Pancreas (tissue), 10 donors: ENCODE results near the gene TBX21. TPM values are rescaled to one million over a fixed set of nuclear protein-coding genes. Genes with fewer than 3 reads are reported as not detected.

Source experiments
- ATAC-seq, 4 donors: fragments of 200-7000 bp; cut with Tn5 transposase; one replicate each; pipeline versions ENCODE4 v1.8.0 to v1.9.1; 2020; ENCODE audit warnings: mild to moderate bottlenecking in 4 of 4, moderate library complexity in 4 of 4
- DNase-seq, 6 donors: peaks; one replicate each; pipeline ENCODE4 v3.0.0-alpha.2; 2020
- FAIRE-seq: peaks from 2 replicates; lab custom pipeline; 2012; peaks lifted over from hg19 to GRCh38; lab: Jason Lieb, UNC
- H3K27ac ChIP-seq, 4 donors: fragments of 200-600 bp; sonication (generic); 1 replicate in 3 of 4; 2 replicates in 1 of 4; pipeline versions ENCODE4 v1.5.0 to v1.8.0; 2020
- H3K27me3 ChIP-seq, 4 donors: fragments of 200-600 bp; one replicate each; pipeline ENCODE4 v1.8.0; 2021
- H3K36me3 ChIP-seq, 3 donors: fragments of 200-600 bp; sonication (generic) in 1 of 3; one replicate each; pipeline versions ENCODE4 v1.5.0 to v1.8.0; 2020 to 2021
- H3K4me1 ChIP-seq, 3 donors: fragments of 200-600 bp; one replicate each; pipeline ENCODE4 v1.8.0; 2021
- H3K4me3 ChIP-seq, 4 donors: fragments of 200-600 bp; sonication (generic) in 2 of 4; one replicate each; pipeline versions ENCODE4 v1.5.0 to v1.8.0; 2020 to 2021
- H3K9me3 ChIP-seq, 4 donors: fragments of 200-600 bp; one replicate each; pipeline ENCODE4 v1.8.0; 2021
- CTCF ChIP-seq, 4 donors: fragments of 200-600 bp; sonication (generic) in 3 of 4; IDR thresholded peaks; one replicate each; pipeline versions ENCODE4 v1.5.0 to v1.8.0; 2021; ENCODE audit warnings: antibody characterized with exemption in 4 of 4
- WGBS, 2 donors: extraction: QIAGEN DNeasy Blood & Tissue Kit; methylation state at CpG; one replicate each; pipeline ENCODE4 v1.1.7; 2013; 5-methylcytosine and 5-hydroxymethylcytosine counted together
- intact Hi-C, 3 donors: fragments of 100-400 bp; cut with DNase I; formaldehyde crosslinking; loops; one replicate each; pipeline versions ENCODE4 v1.11.1 to v1.14.2; 2022
- polyA plus RNA-seq, 2 donors: library from polyadenylated mRNA; stranded (reverse); fragments of 200-250 nt; gene quantifications; one replicate each; pipeline ENCODE4 v1.2.3, GENCODE V29; 2013
- total RNA-seq, 6 donors: library from RNA; stranded (reverse); fragmentation: NEBNext Ultra II Directional in 4 of 6; extraction: Animal tissue kit (Norgen Biotek cat#: 25700) in 4 of 6; gene quantifications; one replicate each; pipeline versions ENCODE4 v1.2.1 to v1.2.4, GENCODE V29; 2021 to 2023
- donor health status: healthy with polysubstance abuse.
- donor health status: DM: no; HTN: no; CAD: no; lungs with moderate emphysema.
- donor health status: DM: no; HTN: no; CAD: no.
- donor health status: control.
- donor health status: control.
- donor health status: Bipolar disorder and iron deficiency.
- donor health status: DM: yes; HTN: yes; CAD: no.
- donor health status: DM: no; HTN: no; CAD: no.
- donor health status: DM: no; HTN: no; CAD: no.
- donor health status: DM: yes; HTN: yes; CAD: no.

Gene TBX21
- total and polyA plus RNA-seq, 8 donors, result 0.09 to 0.40 (median 0.17) TPM; not detected in 2

GRCh38 chr17:47701608-47702007 lies 31.4 kb upstream of the TBX21 start:
- Histone ChIP-seq H3K4me1 (no peaks in the 10 kb centered on the region), H3K27ac (no peak overlapping the region), H3K4me3 (no peak overlapping the region), H3K27me3 (no peaks in the 10 kb centered on the region), H3K9me3 (no peaks in the 10 kb centered on the region), H3K36me3 (no peaks in the 10 kb centered on the region)
- DNase-seq (peak in 1 of 6 donors; percentile 23), FAIRE-seq (no peak), ATAC-seq (no peak)
- intact Hi-C loops, result no loop called here
- TF ChIP-seq CTCF (IDR thresholded peaks at IDR 0.05), result no peak
- 87 to 93% methylated on average over 4 of the region's 4 CpGs for WGBS, 2 donors

- intact Hi-C loops, result no loop called here
- no peaks in the 10 kb centered on the region for H3K36me3 ChIP-seq
- FAIRE-seq (no peak), ATAC-seq (no peak), DNase-seq (peak in 1 of 6 donors; percentile 36)
- TF ChIP-seq CTCF (IDR thresholded peaks at IDR 0.05), result no peak
- no peak overlapping the region for H3K27ac ChIP-seq
- WGBS, 2 donors, result 80 to 87% methylated on average over 10 to 12 of the region's 12 CpGs
- H3K27me3 ChIP-seq, result no peaks in the 10 kb centered on the region
- H3K4me3 ChIP-seq, result no peak overlapping the region
- H3K4me1 ChIP-seq, result no peaks in the 10 kb centered on the region
- H3K9me3 ChIP-seq, result no peaks in the 10 kb centered on the region
Measured at GRCh38 chr17:47702391-47702995, 30.5 kb upstream of the TBX21 start.

GRCh38 chr17:47703191-47703591 lies 29.8 kb upstream of the TBX21 start:
- intact Hi-C loops, result no loop called here
- DNase-seq (peak in 2 of 6 donors; percentile 50 to 69), FAIRE-seq (no peak), ATAC-seq (no peak)
- H3K4me3 ChIP-seq, result no peak overlapping the region
- WGBS, 2 donors, result 81 to 86% methylated on average over 14 to 15 of the region's 15 CpGs
- H3K36me3 ChIP-seq, result no peaks in the 10 kb centered on the region
- no peaks in the 10 kb centered on the region for H3K9me3 ChIP-seq
- no peaks in the 10 kb centered on the region for H3K4me1 ChIP-seq
- H3K27ac ChIP-seq, result no peak overlapping the region
- TF ChIP-seq CTCF (IDR thresholded peaks at IDR 0.05), result no peak
- H3K27me3 ChIP-seq, result no peaks in the 10 kb centered on the region

- no peak overlapping the region for H3K27ac ChIP-seq
Measured at GRCh38 chr17:47703671-47704070, 29.4 kb upstream of the TBX21 start.

More at GRCh38 chr17:47703671-47704070, 29.4 kb upstream of the TBX21 start:
- TF ChIP-seq CTCF (IDR thresholded peaks at IDR 0.05), result no peak
- H3K4me1 ChIP-seq, result no peaks in the 10 kb centered on the region
- no peaks in the 10 kb centered on the region for H3K9me3 ChIP-seq
- intact Hi-C loops, result no loop called here
- FAIRE-seq (no peak), DNase-seq (no peak), ATAC-seq (no peak)
- H3K4me3 ChIP-seq, result no peak overlapping the region
- 90 to 94% methylated on average over 5 of the region's 5 CpGs for WGBS, 2 donors
- no peaks in the 10 kb centered on the region for H3K36me3 ChIP-seq
- H3K27me3 ChIP-seq, result no peaks in the 10 kb centered on the region
